ENCODE data around the gene NCOA3.

GRCh38 chr20:47585087-47585747 is 83.5 kb downstream of the NCOA3 start:
- TF ChIP-seq POLR2A (IDR thresholded peaks at IDR 0.05), result no peak
- no peak for TF ChIP-seq CTCF (IDR thresholded peaks at IDR 0.05)
